ENCODE results near the gene GJB4. TPM values are rescaled to one million over a fixed set of nuclear protein-coding genes. Genes with fewer than 3 reads are reported as not detected.

Gene GJB4
- polyA plus RNA-seq, 2 of the 4 experiments (the other 2 are of a cell fraction) = not detected

GRCh38 chr1:34762474-34763141, 3.1 kb downstream of the GJB4 start:
- H3K9me3 ChIP-seq = no peaks in the 10 kb centered on the region
- no peak overlapping the region for H3K4me3 ChIP-seq
- FAIRE-seq = no peak
- 59% methylated on average over 7 of the region's 7 CpGs for WGBS (ENCODE audit: missing lambda C conversion rate)
- TF ChIP-seq, protein P1, sequence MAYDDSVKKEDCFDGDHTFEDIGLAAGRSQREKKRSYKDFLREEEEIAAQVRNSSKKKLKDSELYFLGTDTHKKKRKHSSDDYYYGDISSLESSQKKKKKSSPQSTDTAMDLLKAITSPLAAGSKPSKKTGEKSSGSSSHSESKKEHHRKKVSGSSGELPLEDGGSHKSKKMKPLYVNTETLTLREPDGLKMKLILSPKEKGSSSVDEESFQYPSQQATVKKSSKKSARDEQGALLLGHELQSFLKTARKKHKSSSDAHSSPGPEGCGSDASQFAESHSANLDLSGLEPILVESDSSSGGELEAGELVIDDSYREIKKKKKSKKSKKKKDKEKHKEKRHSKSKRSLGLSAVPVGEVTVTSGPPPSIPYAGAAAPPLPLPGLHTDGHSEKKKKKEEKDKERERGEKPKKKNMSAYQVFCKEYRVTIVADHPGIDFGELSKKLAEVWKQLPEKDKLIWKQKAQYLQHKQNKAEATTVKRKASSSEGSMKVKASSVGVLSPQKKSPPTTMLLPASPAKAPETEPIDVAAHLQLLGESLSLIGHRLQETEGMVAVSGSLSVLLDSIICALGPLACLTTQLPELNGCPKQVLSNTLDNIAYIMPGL (CRISPR knock-in tag; IDR thresholded peaks at IDR 0.05; ENCODE audit: borderline replicate concordance) = no peak
- TF ChIP-seq, protein P2, sequence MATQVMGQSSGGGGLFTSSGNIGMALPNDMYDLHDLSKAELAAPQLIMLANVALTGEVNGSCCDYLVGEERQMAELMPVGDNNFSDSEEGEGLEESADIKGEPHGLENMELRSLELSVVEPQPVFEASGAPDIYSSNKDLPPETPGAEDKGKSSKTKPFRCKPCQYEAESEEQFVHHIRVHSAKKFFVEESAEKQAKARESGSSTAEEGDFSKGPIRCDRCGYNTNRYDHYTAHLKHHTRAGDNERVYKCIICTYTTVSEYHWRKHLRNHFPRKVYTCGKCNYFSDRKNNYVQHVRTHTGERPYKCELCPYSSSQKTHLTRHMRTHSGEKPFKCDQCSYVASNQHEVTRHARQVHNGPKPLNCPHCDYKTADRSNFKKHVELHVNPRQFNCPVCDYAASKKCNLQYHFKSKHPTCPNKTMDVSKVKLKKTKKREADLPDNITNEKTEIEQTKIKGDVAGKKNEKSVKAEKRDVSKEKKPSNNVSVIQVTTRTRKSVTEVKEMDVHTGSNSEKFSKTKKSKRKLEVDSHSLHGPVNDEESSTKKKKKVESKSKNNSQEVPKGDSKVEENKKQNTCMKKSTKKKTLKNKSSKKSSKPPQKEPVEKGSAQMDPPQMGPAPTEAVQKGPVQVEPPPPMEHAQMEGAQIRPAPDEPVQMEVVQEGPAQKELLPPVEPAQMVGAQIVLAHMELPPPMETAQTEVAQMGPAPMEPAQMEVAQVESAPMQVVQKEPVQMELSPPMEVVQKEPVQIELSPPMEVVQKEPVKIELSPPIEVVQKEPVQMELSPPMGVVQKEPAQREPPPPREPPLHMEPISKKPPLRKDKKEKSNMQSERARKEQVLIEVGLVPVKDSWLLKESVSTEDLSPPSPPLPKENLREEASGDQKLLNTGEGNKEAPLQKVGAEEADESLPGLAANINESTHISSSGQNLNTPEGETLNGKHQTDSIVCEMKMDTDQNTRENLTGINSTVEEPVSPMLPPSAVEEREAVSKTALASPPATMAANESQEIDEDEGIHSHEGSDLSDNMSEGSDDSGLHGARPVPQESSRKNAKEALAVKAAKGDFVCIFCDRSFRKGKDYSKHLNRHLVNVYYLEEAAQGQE (IDR thresholded peaks at IDR 0.05) = no peak
- TF ChIP-seq USF2 (IDR thresholded peaks at IDR 0.05) (no peak), FOSB (CRISPR knock-in tag; IDR thresholded peaks at IDR 0.05) (no peak), EHF (CRISPR knock-in tag; IDR thresholded peaks at IDR 0.05) (no peak), CBX8 (IDR thresholded peaks at IDR 0.05) (no peak), NPAS2 (CRISPR knock-in tag; IDR thresholded peaks at IDR 0.05; ENCODE audit: borderline replicate concordance) (no peak)
- TF ChIP-seq, protein P3, sequence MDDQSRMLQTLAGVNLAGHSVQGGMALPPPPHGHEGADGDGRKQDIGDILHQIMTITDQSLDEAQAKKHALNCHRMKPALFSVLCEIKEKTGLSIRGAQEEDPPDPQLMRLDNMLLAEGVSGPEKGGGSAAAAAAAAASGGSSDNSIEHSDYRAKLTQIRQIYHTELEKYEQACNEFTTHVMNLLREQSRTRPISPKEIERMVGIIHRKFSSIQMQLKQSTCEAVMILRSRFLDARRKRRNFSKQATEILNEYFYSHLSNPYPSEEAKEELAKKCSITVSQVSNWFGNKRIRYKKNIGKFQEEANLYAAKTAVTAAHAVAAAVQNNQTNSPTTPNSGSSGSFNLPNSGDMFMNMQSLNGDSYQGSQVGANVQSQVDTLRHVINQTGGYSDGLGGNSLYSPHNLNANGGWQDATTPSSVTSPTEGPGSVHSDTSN (IDR thresholded peaks at IDR 0.05) = no peak
- DNase-seq (ENCODE audit: low read depth in 1 of 2, low spot score in 1 of 2) = peak in 1 of 2 experiments; percentile 37
- peak overlapping the region; percentile 57 to 74 for H3K27ac ChIP-seq
- H3K4me1 ChIP-seq = peaks cover 19% of the 10 kb centered on the region
- CTCF ChIA-PET = interaction anchor here (1.5 kb wide), 1 partner anchor 24 kb away, joined by 4 read pairs; no protein-coding TSS in a partner anchor
- H3K4me2 ChIP-seq = peak overlapping the region; percentile 63
- peak; percentile 57 to 68 for ATAC-seq
- POLR2A ChIA-PET = interaction anchor here (0.6 kb wide), 1 partner anchor 97 kb away, joined by 3 read pairs; the partner anchor contains the start of gene SMIM12

DNA sequence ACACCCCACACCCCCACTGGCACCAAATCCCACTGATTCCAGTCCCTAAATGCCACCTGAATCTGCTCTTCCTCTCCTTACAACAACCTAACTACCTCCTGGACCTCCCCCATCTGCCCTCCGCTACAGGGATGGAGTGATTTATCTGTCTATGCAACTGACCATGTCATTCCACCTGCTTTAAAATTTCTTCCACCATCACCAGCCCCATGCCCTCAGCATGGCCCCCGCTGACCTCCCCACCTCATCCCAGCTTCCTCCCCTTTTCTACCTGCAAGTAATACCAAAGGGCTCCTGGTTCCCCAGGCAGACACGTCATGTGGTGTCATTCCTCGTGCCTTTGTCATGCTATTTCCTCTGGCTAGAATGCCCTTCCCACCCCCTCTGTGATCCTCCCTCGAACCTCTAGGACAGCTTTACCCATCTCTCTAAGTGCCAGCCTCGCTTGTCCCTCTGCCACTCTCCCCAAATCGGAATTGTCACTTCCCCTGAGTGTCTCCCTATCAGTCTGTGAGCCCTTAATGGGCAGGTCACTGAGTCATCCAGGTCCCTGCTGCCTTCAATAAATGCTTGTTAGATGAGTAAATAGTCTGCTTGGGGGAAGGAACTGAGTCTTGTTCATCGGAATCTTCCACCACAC, 3.7 kb downstream of the GJB4 start:
- ChIA-PET CTCF (interaction anchor here (1.5 kb wide), 1 partner anchor 23 kb away, joined by 4 read pairs; no protein-coding TSS in a partner anchor), POLR2A (interaction anchor here (0.6 kb wide), 1 partner anchor 97 kb away, joined by 3 read pairs; the partner anchor contains the start of gene SMIM12)
- 0 out of 3 replicates have a peak overlapping the region, but pooled peaks have one; percentile 4 for H3K4me3 ChIP-seq
- TF ChIP-seq BHLHE40 (IDR thresholded peaks at IDR 0.05; ENCODE audit: low read depth, low read length) = no peak
- 0 out of 2 replicates have a peak, but pooled peaks have one; percentile 28 for TF ChIP-seq FOSL2 (IDR thresholded peaks at IDR 0.05)
- TF ChIP-seq FOSL2 (CRISPR knock-in tag; IDR thresholded peaks at IDR 0.05) = peak; percentile 55
- peak; percentile 78 to 80 for ATAC-seq
- 11% methylated on average over 6 of the region's 8 CpGs for WGBS (ENCODE audit: missing lambda C conversion rate)
- peak overlapping the region; percentile 63 for H3K4me2 ChIP-seq
- H3K4me1 ChIP-seq = peaks cover 19% of the 10 kb centered on the region
- no peaks in the 10 kb centered on the region for H3K9me3 ChIP-seq
- peak overlapping the region; percentile 57 to 74 for H3K27ac ChIP-seq
- peak; percentile 36 for FAIRE-seq
- peak; percentile 59 to 71 for DNase-seq (ENCODE audit: low read depth in 1 of 2, low spot score in 1 of 2)

- H3K4me2 ChIP-seq = no peak overlapping the region
- no peak for ATAC-seq
- no peak overlapping the region for H3K27ac ChIP-seq
- POLR2A ChIA-PET = no interaction called here
- no peak for DNase-seq (ENCODE audit: low read depth in 1 of 2, low spot score in 1 of 2)
- CTCF ChIA-PET = no interaction called here
- FAIRE-seq = no peak
- no peak overlapping the region for H3K4me3 ChIP-seq
- H3K4me1 ChIP-seq = peaks cover 5% of the 10 kb centered on the region; the same call in 2 of the 3 replicates
- no peaks in the 10 kb centered on the region for H3K9me3 ChIP-seq
- 47% methylated on average over 3 of the region's 3 CpGs for WGBS (ENCODE audit: missing lambda C conversion rate)
- TF ChIP-seq, protein P1 (CRISPR knock-in tag; IDR thresholded peaks at IDR 0.05; ENCODE audit: borderline replicate concordance) = no peak
- TF ChIP-seq, protein P4, sequence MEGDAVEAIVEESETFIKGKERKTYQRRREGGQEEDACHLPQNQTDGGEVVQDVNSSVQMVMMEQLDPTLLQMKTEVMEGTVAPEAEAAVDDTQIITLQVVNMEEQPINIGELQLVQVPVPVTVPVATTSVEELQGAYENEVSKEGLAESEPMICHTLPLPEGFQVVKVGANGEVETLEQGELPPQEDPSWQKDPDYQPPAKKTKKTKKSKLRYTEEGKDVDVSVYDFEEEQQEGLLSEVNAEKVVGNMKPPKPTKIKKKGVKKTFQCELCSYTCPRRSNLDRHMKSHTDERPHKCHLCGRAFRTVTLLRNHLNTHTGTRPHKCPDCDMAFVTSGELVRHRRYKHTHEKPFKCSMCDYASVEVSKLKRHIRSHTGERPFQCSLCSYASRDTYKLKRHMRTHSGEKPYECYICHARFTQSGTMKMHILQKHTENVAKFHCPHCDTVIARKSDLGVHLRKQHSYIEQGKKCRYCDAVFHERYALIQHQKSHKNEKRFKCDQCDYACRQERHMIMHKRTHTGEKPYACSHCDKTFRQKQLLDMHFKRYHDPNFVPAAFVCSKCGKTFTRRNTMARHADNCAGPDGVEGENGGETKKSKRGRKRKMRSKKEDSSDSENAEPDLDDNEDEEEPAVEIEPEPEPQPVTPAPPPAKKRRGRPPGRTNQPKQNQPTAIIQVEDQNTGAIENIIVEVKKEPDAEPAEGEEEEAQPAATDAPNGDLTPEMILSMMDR (IDR thresholded peaks at IDR 0.05) = no peak
- TF ChIP-seq KDM1A (IDR thresholded peaks at IDR 0.05; ENCODE audit: low read depth) (no peak), NPAS2 (CRISPR knock-in tag; IDR thresholded peaks at IDR 0.05; ENCODE audit: borderline replicate concordance) (no peak), MAX (IDR thresholded peaks at IDR 0.05) (no peak), RARB (CRISPR knock-in tag; IDR thresholded peaks at IDR 0.05) (no peak), USF2 (IDR thresholded peaks at IDR 0.05) (no peak), HOXB5 (CRISPR knock-in tag; IDR thresholded peaks at IDR 0.05) (no peak), POLR2AphosphoS2 (conservative IDR thresholded peaks at IDR 0.05; ENCODE audit: low read length) (no peak)
These were observed 9.3 kb downstream of the GJB4 start for GRCh38 chr1:34768856-34769255.

Data from A549 (cell line).